ENCODE data around the gene ACTRT3.
"Not testable (repeated sequence)": the region's sequence is repeated elsewhere in the genome, so short reads cannot be mapped to it uniquely, and the experiment has no call there.

Gene ACTRT3

DNA sequence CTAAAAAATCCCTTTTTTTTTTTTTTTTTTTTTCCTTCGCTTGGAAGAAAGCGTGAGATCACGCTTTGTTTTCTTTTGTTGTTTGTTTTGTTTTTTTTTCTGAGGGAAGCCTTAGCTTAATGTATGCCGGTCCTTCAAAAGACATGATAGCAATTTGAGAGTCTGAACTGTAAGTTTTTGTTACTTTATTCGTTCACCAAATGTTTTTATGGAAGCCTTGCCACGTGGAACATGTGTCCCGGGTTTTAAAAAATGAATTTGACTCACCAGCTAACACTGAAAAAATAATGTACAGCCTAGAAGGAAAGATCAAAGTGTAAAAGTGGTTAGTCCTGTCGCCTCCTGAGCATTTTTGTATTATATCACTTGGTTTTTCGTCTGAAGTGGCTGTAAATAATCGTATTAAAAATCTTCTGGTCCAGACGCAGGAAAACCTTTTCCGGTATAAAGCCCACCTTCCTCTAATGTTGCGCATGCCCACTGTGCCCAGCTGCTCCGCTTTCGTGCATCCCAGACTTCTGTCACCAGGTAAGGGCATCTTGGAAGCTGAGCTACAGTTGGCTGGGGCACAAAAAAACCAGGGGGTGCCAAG is 3.0 kb upstream of the ACTRT3 start:
- no peak for DNase-seq

DNA sequence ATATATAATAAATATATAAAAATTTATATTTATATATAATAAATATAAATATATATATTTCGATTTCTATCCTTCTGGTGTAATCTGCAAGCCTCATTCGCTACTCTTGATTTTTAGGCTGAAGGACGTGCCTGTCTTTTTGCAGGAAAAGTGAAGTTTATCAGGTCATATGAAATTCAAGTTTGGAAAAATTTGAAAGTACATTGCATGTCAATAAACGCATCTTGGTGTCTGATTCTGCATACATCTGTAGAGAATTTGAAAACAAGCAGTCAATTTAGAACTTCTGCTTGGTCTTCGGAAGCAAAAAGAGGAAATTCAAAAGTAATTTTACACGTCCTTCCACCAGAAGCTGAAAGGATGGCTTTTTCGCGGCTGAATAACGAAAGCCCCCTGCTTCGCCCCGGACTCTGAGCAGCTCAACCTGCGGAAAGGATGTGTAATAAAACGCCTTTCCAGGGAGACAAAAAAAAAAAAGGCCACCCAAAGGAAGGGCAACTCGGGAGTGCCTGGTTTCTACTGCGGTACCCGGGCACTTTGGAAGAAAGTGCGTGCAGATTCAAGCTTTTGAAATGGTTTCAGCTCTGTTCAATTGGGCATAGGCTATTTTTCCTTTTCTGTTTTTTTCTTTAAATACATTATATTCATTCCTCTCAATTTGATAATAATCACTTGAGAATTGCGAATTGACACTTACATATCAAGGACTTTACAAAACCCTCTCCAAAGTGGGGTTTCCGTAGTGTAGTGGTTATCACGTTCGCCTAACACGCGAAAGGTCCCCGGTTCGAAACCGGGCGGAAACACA is 2.3 kb upstream of the ACTRT3 start:
- DNase-seq: peak; percentile 60

DNA sequence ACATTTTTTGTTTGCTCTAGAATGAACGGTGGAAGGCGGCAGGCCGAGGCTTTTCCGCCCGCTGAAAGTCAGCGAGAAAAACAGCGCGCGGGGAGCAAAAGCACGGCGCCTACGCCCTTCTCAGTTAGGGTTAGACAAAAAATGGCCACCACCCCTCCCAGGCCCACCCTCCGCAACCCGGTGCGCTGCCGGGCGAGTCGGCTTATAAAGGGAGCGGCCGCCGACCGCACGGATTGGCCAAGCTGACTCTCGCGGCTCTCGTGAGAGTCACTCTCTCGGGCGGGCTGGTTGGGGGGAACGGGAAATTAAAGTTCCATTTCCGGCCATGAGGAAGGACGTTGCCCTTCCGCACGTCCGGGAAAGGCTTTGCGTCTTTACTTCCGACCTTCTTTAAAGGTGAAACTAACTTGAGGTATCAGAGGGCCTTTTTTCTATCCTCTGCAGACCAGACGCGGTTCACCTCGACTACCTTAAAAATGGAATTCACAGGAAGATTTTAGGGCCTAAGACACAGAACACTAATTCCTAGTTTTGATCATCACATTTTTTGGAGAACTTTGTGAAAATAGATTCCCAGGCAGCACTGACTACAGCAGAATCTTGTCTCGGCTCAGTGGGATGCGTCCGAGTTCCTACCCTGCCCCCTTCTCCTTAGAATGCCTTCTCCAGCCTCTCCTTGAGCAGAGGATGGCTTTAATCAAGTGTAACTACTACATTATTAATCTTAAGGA is 4.3 kb downstream of the ACTRT3 start, which contains the start of gene TERC:
Gene TERC (minus strand): TSS at position 179 of the 731 bp plus-strand sequence.
- peak; percentile 88 for DNase-seq

GRCh38 chr3:169764312-169764881 is 5.0 kb downstream of the ACTRT3 start:
- peak; percentile 45 for DNase-seq

DNA sequence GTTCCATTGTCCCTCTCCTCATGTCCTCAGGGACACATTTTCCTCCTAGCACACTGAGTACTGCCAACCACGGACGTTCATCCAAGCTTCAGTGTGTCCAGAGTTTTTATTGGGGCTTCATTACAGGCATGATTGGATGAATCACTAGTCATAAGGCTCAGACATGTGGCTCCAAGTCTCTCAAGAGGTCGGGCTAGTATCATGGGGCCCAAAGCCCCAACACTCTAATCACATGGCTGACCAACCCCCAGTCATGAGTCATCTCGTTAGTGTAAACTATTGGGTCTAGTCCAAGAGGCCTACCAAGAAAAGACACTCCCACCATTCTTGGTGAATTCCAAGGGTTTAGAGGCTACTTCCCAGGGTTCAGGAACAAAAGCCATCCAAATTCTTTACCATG is 8.9 kb downstream of the ACTRT3 start:
- DNase-seq: no peak

GRCh38 chr3:169759256-169759655 is 10.1 kb downstream of the ACTRT3 start:
- no peak for DNase-seq

DNA sequence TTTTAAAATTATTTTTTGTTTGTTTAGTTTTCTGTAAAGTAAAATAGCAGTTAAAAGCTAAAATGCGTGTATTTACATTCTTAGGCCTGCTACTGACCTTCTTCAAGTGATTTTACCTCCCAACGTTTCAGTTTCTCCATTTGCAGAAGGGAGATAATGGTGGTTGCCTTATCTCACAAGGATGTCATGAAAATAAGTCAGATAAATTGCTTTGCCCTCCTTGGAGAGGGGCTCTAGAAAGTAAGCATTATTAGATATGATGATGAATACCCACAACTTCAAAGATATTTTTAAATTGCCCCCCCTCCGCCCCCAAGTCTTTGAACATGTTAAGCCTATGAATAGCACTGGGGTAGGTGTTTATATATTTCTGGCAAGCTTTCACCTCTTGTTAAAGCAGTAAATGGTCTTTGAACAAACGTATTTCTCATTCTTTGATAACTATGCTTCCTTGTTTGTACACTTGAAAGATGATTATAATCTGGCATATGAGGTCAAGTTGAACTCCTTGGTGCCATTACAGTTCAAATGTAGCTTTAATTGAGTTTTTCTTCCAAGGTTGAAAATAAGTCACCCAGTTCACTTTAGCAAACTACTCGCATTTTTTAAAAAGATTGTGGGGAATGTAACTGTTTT is 10.9 kb downstream of the ACTRT3 start:
- no peak for DNase-seq

DNA sequence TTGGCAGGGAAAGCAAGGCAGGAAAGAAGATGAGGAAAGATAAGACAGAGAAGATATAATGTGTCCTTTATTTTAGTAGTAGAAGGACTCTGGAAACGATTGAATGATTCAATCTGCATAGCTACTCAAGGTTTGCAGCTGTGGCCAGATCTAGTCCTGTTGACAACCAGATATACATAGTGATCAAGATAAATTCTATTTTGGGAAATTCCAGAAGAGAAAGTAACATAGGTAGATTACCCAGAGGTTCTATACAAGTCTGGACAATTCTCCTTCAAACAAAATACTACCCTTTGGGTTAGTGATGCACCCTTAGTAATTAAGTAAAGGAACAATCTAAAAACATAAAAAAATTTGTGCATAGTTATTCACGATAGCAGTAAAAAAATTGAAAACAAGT is 13.9 kb downstream of the ACTRT3 start:
- DNase-seq: no peak

GRCh38 chr3:169754711-169755110 is 14.7 kb downstream of the ACTRT3 start:
- no peak for DNase-seq

DNA sequence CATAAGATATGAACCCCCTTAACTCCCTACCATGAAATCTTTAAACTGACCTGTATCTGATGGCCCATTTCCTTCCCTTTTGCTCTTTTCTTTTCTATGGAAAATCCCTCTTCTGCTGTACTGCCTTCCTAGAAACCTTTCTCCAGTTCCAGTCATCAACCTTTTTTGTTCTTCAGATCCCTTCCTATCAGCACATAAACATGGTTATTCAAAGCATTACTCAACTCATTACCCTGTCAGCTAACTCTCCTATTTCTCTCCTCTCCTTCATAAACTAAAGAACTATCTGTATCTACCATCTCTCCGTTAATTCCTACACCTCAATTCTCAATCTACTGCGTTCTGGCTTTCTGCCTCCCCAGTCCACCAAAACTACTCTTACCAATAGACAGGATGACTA is 17.5 kb downstream of the ACTRT3 start:
- no peak for DNase-seq

- no peak for DNase-seq
Observed at GRCh38 chr3:169750665-169751064, 18.7 kb downstream of the ACTRT3 start.

GRCh38 chr3:169748670-169749069 is 20.7 kb downstream of the ACTRT3 start:
- DNase-seq: no peak

GRCh38 chr3:169746924-169747323 is 22.4 kb downstream of the ACTRT3 start:
- DNase-seq: no peak

GRCh38 chr3:169744366-169745054 is 24.9 kb downstream of the ACTRT3 start:
- no peak for DNase-seq

- DNase-seq: no peak
Observed at GRCh38 chr3:169739067-169739466, 30.3 kb downstream of the ACTRT3 start.

- DNase-seq: not testable (repeated sequence)
Observed at GRCh38 chr3:169731857-169732256, 37.5 kb downstream of the ACTRT3 start.

DNA sequence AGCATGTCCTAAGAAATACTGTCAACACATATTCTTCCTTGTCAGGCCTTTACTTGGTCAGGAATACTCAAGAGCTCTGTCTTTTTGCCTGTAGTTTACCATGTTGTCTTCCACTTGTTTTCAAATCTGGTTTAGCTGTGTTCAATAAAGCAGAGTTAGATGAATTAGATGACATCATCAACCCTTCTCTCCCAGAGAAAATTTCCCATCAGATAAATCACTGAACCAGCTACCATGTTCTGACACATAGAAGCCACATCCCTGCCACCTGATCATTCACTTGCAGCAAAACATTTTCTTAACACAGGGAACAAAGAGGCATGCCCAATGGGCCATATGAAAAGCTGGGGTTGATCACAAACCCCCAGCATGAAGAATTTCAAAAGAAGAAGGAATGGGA is 46.6 kb downstream of the ACTRT3 start:
- no peak for DNase-seq

GRCh38 chr3:169718415-169718814 is 50.9 kb downstream of the ACTRT3 start:
- DNase-seq: not testable (repeated sequence)

Measured in effector CD4-positive, alpha-beta T cell (primary cell).